CD4-positive, alpha-beta T cell treated with Interleukin-15 for 1 hour (primary cell): Measurements from ENCODE around the gene SP110.
"Not testable (repeated sequence)": the region's sequence is repeated elsewhere in the genome, so short reads cannot be mapped to it uniquely, and the experiment has no call there.

ENCODE experiments used
- DNase-seq: peaks from one replicate; pipeline ENCODE4 v3.0.0-alpha.2; 2020

SP110 gene

GRCh38 chr2:230222829-230223228 lies 3.0 kb upstream of the SP110 start:
- not testable (repeated sequence) for DNase-seq

GRCh38 chr2:230221493-230221892 lies 1.7 kb upstream of the SP110 start:
- no peak for DNase-seq

DNA sequence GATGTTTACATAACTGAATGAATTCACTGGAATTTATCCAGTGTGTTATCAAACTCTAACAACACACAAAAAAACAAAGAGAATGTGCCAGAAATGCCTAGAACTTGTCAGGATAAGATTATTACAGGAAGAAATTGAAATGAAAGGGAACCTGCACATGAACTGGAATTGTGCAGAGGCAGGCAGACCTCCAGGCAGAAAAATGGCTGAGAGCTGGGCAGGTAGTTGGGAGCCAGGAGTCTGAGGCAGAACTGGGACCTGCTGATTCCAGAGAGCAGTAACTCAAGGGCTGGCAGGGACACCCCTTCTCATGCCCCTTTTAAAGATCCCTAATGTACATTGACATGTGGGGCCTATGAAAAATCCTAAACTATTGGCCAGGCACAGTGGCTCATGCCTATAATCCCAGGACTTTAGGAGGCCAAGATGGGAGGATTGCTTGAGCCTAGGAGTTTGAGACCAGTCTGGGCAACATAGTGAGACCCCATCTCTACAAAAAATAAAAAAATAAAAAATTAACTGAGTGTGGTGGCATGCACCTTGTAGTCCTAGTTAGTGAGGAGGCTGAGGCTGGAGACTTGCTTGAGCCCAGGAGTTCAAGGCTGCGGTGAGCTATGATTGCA lies 674 bp upstream of the SP110 start:
- no peak for DNase-seq

DNA sequence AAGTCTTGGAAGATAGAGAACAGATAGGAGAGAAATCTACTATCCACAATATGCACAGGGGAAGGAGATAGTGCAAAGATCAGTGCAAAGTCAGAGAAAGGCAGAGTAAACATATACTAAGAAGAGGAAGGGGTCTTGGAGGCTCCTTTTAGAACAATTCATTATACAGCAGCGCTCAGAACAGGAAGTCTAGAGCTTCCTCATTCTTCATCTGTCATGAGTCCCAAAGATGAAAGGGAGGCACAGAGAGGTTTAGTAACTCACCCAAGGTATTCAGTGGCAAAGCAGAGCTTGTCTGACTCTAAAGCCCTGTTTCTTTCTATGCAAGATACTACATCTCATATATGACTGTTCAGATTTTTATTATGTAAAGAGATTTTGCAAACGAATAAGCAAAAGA lies 1.4 kb downstream of the SP110 start:
- DNase-seq: no peak

DNA sequence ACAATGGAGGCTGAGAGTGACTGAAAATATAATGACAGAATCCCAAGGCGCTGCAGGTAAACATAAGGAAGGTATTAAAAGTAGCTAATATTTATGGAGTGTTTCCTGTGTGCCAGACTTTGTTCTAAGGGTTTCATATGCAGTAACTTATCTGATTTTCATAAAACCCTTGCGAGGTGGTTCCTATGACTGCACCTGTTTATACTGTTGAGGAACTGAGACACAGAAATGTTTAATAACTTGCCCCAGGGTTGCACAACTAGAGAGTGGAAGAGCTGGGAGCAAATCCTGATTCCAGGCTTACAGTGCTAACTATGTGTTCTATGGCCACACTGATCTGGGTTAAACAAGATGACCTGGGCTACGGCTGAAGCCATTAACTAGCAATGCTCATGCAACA lies 2.4 kb downstream of the SP110 start:
- DNase-seq: no peak

DNA sequence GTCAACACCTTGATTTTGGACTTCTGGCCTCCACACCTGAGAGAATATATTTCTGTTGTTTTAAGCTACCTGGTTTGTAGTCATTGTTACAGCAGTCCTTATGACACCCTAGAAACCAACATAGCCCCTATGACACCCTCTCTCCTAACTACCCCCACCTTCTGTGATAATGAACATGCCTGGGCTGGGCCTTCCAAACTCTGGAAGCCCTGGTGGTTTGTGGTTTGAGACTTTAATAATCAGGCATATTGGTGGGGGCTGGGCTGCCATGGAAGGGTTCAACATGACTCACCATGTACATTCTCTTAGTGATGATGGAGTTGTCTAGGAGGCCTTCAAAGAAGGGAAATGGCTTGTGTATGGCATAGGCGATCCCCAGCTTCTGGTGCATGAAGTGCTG lies 3.3 kb downstream of the SP110 start:
- no peak for DNase-seq

DNA sequence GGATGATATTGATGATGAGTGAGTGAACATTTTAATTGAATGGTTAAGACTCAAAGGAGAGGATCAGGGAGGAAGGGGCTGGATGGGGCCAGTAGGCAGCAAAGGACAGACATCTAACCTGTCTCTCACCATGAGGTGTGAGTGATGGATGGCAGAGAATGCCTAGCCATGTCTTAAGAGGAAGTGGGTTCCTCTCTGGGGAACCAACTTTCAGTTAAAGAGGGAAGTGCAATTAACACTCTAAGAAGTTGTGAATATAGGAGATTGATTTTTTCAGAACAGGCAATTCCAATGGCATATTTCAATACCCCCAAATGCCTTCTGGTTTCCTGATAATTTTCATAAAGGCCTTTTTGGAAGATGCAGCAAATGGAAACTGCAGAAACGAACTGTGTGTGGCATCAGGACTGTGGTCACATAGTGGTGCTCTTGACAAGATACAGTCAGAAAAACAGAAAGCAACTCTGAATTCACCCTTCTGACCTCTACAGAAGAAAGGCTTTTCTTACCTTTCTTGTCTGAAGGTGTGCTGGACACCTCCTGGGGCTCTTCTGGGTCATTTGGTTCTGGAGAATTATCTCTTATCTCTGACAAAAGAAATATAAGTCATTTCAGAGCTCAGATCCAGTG lies 10.2 kb downstream of the SP110 start:
- no peak for DNase-seq

- no peak for DNase-seq
Measured at GRCh38 chr2:230208576-230208975, 11.2 kb downstream of the SP110 start.

- DNase-seq: no peak
Measured at GRCh38 chr2:230205721-230206120, 14.1 kb downstream of the SP110 start.

DNA sequence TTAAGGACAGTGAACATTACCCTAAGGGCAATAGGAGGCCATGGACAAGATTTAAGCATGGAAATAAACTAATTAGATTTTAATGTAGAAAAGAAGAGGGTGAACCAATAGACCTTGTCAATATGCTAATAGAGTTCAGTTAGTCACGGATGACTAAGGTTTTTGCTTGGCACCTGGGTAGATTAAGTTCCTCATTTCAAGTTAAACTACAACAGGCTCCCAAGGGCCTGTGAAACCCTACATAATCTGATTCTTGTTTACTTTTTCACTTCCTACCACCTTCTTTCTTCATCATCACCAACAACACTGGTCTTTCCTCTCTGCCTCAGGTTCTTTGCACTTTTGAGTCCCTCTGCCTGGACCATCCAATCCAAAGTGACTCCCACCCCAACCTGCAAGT lies 14.8 kb downstream of the SP110 start:
- DNase-seq: no peak

DNA sequence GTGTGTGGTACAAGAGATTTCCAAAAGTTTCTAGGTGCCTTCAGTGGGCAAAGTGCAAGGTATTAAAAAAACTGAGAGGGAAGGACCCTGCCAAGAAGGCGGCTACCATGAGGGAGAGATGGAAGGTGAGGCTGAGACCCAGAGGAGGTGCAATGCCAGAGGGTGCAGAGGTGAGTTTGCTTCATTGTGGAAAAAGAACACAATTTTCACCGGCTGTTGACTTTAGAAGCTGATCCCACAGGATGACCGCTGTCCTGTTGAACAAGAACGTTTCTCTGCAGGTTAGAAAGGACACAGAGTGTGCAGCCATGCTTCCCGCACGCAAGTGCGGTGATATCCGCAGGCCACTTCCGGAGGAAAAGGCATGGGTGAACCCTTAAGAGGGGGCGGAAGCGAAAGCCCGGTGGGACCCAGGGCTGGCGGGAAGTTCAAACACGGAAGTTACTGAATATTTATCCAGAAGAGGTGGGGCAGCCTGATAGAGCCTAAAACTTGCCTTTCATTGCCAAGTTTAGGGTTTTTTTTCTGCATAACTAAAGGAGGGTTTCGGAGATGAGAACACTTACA lies 16.6 kb downstream of the SP110 start:
- peak; percentile 32 for DNase-seq

DNA sequence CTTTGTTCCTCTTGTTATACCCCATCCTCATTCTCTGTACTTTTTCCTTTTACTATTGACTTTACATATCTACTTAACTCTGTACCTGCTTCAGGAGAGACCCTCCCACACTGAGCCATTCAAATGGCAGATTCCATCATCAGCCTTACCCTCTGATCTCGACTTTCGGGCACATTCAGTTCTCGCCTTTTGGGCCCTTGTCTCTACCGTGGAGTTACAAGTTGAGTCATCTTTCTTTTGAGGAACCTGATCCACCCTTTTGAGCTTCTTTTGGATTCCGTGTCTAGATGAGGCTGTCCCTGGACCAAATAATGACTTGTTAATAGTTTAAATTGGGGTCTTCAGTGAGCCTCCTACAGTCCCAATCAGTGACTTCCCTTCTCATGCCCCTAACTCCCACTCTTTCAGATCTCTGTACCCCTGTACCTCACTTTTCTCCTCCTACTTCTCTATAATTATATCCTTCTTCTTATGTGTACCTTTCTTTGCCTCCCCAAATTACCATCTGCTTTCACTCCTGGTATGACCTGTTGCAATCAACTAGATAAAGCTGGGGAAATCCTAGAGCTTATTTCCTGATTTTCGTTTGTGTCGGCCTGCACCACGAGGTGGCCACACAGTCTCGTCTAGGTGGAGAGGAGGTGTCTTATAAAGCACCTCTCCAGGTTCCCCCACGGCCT lies 17.2 kb downstream of the SP110 start:
- peak; percentile 41 for DNase-seq

DNA sequence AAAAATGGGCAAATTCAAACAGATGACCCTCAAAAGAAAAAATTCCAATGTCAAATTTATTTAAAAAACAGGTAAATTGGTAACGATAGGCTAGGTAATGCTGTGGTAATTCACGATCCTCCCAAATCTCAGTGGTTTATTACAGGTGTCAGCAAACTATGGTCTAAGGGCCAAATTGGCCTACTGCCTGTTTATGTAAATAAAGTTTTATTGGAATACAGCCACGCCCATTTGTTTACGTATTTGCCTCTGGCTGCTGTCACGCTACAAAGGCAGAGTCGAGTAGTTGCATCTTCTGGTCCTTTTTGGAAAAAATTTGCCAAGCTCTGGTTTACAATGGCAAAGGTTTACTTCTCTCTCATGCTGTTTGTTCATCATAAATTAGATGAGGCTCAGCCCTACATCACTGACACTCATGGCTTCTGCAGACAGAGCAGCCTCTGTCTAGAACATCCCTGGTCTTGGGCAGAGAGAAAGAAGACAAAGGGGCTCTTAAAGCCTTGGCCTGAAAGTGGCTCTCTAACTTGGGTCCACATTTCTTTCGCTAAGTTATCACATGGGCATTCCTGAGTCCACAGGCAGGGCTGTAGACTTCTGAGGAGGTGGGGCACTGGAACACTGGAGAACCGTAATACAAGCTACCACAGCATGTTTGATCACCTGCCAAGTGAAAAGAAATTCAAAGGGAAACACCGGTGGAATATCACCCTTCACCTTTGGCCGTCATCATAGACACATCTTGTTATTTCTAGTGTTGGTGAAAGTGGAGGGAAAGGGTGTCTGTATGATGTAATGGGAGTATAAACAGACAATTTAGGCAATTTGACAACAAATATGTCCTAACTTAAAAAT lies 34.8 kb downstream of the SP110 start:
- DNase-seq: no peak

DNA sequence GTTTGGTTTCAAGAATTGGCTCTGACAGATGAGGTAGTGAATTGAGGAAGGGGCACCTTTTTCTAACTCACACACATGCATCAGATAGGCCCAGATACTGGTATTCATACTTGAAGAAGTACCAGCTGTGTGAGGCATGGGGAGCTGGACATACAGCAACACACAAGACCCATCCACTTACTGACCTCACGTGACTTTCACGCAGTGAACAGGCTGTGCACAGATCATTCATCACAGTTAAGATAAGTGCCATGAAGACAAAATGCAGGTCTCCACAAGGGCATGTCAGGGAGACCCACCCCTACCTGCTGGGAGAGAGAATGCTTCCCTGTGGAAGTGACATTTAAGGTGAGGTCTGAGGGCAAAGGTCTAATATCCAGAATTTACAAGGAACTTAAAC lies 38.6 kb downstream of the SP110 start:
- no peak for DNase-seq

DNA sequence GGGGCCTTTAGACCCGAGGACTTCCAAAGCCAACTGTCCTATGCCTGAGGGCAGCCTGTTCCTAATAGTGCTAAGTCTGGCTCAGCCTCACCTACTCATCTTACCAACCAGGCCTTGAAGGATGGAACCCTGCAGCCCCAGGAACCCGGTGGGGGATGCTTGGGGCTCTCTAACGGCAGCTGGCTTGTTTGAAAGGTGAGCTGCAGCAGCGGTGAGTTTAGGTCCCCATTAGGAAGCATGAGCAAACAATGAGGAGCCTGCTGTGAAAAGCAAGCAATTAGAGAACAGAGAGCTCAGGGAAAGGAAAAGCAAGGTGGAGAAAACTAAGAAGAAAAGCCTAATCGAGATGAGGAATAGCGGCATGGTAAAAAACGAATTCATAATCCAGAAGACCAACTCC lies 39.9 kb downstream of the SP110 start:
- DNase-seq: no peak

- no peak for DNase-seq
Measured at GRCh38 chr2:230178546-230179485, 41.0 kb downstream of the SP110 start.

DNA sequence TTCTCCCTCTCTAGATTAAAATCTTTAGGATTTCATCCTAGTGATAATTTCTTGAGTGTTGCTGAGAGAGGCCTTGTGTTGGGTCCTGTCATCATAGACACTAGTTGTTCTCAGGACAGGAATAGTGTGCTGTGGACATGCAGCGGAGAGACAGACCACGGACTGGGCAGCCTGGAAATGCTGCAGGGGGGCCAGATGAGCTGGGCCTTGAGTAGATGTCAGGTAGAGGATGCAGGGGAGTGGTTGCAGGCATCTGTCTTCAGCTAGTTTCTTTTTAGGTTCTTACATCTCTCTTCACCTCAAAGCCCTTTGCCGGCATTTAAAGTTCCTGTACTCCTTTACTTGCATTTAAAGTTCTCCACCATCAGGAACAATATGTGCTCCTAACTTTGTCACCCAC lies 42.8 kb downstream of the SP110 start:
- DNase-seq: no peak

DNA sequence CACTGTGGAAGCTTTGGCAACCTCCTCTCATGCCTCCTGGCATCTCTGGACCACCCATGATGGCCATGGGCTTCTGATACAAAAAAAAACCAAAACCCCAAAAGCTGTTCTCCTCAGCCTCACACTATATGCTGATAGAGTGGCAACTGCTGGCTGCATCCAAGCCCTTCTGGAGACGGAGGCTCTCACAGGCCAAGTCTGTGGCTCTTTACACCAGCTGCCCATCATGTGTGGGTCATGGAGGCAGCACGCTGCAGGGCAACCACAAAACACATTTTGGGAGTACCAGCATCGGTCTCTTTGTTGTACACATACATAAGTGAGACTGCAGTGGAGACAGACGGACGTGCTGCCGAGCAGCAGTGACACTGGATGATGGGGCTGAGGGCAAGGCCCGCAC lies 45.3 kb downstream of the SP110 start:
- no peak for DNase-seq

GRCh38 chr2:230172852-230173251 lies 46.9 kb downstream of the SP110 start:
- DNase-seq: no peak

DNA sequence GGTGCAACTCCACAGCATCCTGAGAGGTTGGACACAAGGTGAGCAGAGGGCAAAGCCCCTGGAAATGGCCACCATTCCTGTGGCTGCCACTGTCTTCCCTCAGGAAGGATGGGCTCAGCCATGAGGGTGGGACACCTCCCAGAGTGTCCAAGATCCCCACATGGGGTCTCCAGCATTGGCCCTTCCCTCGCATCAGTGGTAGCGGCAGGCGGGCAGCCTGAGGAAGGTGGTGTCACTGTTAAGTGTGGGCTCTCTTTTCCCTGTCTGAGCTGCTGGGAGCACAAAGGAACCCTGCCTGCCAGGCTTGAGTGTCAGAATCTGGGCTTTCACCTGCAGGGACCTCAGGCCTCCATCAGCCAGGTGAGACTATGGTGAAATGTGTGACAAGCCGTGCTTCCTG lies 47.6 kb downstream of the SP110 start:
- DNase-seq: no peak

DNA sequence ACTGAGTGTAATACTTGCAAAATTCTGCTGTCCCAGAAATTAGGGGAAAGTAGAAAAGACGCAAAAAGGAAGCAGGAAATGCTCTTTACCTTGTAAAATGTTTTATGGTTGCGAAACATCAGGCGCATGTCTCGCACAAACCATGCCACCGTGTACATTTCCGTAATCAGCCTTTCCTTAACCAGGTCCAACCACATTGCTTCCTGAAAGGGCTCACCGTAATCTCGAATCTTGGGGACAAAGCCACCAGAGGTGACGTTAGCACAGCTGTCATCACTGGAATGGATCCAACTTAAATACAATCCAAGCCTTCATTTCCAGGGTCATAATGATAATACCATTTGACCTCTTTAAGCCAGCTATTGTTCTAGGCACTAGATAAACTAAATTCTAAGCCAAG lies 49.3 kb downstream of the SP110 start:
- no peak for DNase-seq

GRCh38 chr2:230166557-230167170 lies 53.1 kb downstream of the SP110 start:
- DNase-seq: no peak
